ENCODE results near the gene TCF25.
"Not testable (repeated sequence)": the region's sequence is repeated elsewhere in the genome, so short reads cannot be mapped to it uniquely, and the experiment has no call there.

TCF25 gene

GRCh38 chr16:89873109-89873971 is at the start of gene TCF25:
TSS of gene TCF25 (plus strand) at chr16:89873592. CDS start at chr16:89873668, 76 bp downstream.
- DNase-seq (ENCODE audit: low read depth): peak; percentile 51

DNA sequence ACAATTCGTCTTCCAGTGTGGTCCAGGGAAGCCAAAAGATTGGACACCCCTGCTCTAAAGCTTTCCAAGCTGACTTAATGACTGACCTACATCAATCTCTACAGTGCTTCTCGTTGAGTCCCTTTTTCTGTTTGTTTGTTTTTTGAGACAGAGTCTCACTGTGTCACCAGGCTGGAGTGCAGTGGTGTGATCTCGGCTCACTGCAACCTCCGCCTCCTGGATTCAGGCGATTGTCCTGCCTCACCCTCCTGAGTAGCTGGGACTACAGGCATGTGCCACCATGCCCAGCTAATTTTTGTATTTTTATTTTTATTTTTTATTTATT is 49.6 kb upstream of the TCF25 start:
- DNase-seq (ENCODE audit: low read depth): not testable (repeated sequence)

GRCh38 chr16:89826531-89827382 is 46.6 kb upstream of the TCF25 start:
- peak; percentile 61 for DNase-seq (ENCODE audit: low read depth)

DNA sequence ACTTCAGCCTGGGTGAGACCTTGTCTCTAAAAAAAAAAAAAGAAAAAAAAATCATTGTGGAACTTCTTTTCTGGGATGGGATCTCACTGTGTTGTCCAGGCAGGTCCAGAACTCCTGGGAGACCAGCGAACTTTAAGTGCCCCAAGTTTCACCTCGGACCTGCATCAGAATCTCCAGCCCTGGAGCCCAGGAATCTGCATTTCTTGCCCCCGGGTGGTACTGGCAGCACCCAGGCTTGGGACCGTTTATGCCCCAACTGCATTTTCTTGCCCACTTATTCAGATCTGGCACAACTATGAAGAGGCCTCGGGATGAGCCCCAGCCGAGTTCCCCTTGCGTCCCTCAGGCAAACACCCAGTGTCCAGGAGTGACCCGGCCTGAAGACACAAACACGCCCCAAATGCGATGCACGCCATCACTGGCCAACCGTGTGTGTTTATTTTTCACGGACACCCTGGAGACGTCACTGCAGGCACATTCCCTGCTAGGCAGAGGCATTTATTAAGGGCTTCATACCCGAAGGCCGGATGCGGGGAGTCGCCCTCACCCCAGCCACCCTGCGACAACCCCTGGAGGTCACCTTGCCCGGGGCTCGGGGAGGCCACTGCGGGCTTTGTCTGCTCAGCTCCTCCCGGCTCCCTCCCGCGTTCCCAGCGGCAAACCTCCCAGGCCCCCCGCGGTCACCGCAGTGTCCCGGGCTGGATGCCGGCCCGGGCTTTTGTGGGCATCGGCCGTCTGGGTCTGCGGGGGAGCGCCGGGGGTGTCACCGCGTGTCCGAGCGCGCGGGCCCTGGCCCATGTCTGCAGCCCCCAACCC is 45.8 kb upstream of the TCF25 start:
- DNase-seq (ENCODE audit: low read depth): peak; percentile 55

- DNase-seq (ENCODE audit: low read depth): peak; percentile 67
Measured at GRCh38 chr16:89828199-89828869, 45.1 kb upstream of the TCF25 start, which contains the start of gene SPIRE2. TSS of gene SPIRE2 (plus strand) at chr16:89828475. CDS start at chr16:89828551, 76 bp downstream.

DNA sequence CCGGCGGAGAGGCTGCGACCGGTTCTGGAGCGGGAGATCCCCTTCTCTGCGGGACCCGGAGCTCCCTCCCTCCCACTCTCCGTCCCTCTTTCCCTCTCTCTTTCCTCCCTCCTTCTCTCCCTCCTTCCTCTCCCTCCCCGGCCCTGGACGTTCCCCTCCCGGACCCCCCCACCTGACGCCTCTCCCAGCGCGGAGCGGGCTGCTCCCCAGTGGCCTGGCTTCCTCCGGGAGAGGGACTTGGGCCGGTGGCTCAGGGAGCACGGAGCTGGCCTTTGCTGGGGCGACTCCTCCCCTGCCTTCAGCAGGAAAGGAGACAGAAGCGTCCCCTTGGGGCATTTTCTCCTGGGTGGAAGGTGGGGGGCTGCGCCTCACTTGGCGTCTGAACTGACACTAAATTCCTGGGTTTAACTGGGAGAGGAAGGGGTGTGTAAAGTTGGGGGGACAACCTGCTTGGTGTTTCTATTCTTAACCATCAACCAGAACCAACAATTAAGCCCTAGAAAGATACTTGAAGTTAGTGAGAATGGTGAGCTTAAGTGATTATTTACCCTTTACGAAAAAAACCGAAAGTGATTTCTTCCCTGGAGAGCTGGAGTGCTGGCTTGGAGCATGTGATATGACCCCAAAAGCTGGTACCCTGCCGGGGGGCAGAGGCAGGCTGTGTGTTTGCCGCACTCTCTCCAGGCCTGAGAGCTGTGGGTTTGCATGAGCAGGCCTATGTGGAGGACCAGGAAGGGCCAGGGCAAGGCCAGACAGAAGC is 44.3 kb upstream of the TCF25 start:
- DNase-seq (ENCODE audit: low read depth): no peak

DNA sequence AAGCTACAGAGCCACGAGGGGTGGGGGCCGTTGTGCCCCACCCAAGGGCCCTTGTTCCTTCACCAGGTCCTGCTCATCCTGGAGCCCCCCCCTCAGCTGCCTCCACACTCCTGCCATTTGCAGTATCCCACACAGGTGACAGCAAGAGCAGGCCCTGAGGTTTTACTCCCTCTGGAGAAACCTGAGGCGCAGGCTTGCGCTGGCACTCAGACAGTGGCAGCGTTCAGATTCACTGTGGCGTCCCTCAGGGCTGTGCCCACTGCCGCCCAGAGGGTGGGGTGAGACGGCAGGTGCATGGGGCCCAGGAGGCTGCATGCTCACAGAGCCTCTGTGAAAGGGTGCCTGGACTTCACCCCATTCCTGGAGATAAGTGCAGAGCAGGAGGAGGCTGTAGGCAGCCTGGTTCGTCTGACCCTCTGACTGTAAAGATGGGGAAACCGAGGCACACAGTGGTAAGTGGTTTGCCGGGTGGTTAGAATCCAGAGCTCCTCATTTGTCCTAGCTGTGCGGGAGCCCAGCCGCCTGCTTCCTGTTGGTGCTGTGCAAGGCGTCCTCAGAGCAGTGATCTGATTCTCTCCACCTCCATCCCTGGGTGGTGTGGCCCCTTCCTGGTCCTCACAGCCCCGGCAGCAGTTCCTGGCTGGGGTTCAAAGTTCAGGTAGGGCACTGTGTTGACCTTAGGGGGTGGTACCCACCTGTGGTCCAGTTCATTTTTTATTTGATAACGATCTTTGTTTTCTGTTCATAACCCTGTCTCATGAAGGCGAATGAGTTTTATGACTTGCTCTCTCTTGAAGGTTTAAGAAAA is 43.6 kb upstream of the TCF25 start:
- DNase-seq (ENCODE audit: low read depth): no peak

GRCh38 chr16:89831810-89832328 is 41.5 kb upstream of the TCF25 start:
- no peak for DNase-seq (ENCODE audit: low read depth)

DNA sequence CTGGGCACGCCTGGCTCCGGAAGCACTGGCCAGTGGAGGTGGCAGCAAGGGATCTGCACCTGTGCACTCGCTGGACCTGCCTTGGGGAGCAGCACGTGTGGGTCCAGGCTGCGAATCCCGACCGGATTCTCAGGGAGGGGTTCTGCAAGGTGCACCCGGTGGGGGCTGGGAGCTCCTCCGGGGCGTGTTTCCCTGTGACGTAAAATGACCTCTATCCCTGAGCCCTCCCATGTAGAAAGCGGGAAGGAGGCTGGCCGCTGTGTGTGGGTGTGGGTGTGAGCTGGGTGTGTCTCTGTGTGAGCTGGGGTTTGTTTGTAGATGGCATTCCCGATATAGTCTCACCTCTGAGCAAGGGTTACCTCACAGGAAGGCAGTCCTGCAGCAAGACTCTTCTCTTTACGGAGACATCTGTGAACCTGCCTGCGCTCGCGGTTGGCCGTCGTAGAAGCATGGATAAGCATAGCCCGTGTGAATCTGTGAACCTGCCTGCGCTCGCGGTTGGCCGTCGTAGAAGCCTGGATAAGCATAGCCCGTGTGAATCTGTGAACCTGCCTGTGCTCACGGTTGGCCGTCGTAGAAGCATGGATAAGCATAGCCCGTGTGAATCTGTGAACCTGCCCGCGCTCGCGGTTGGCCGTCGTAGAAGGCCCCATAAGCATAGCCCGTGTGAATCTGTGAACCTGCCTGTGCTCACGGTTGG is 39.6 kb upstream of the TCF25 start:
- DNase-seq (ENCODE audit: low read depth): not testable (repeated sequence)

GRCh38 chr16:89834813-89835363 is 38.5 kb upstream of the TCF25 start:
- DNase-seq (ENCODE audit: low read depth): not testable (repeated sequence)

- not testable (repeated sequence) for DNase-seq (ENCODE audit: low read depth)
Measured at GRCh38 chr16:89836484-89836883, 36.9 kb upstream of the TCF25 start.

DNA sequence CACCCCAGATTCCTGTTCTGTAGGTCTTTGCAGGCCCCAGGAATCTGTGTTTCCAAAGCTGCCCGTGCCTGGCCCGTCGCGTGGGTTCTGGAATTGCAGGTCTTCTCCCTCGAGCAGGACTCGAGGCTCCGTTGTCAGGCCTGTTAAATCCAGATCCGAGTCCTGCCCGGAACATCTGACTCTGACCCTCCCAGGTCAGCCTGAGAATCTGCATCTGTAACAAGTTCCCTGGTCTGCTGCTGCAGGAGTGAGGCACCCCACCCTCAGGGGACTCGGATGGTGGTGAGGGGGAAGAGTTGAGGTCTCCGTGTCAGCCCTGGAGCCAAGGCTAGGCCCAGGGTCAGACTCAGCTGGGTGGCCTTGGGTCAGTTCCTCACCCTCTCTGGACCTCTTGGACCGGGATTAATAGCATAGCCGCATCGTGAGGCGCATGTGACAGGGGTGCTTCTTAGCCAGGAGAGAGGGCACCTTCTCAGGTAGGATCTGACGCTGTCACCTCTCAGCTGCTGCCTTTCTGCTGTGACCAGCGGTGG is 36.3 kb upstream of the TCF25 start:
- no peak for DNase-seq (ENCODE audit: low read depth)

GRCh38 chr16:89841275-89841674 is 32.1 kb upstream of the TCF25 start:
- no peak for DNase-seq (ENCODE audit: low read depth)

GRCh38 chr16:89842471-89843408 is 30.7 kb upstream of the TCF25 start:
- peak; percentile 85 for DNase-seq (ENCODE audit: low read depth)

- no peak for DNase-seq (ENCODE audit: low read depth)
Measured at GRCh38 chr16:89843409-89844350, 29.7 kb upstream of the TCF25 start.

DNA sequence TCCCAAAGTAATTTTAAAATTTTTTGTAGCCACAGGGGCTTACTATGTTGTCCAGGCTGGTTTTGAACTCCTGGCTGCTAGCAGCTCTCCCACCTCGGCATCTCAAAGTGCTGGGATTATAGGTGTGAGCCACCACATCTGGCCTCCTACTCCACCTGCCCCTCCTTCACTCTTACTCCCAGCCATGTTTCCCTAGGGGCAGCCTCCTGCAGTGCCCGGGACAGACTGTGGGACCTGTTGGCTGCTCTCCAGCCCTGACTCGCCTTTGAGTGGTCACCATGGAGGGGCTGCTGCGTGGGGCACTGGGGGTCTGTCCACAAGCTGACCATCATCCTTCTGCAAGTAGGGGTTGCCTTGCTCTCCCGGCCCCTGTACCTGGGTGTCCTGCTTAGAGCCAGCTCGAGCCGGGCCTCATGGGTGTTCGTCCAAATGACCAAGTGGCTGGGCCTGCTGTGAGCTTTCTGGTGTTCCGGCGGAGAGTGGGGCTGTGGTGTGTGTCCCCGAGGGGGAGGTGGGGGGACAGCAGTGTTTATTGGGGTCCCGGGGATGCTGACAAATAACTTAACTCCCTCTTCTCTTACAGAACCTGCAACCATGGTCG is 28.6 kb upstream of the TCF25 start:
- DNase-seq (ENCODE audit: low read depth): no peak
